ENCODE data around the gene CASP6.
"Not testable (repeated sequence)": the region's sequence is repeated elsewhere in the genome, so short reads cannot be mapped to it uniquely, and the experiment has no call there.

Gene CASP6

GRCh38 chr4:109690690-109691410 is 12.4 kb downstream of the CASP6 start:
- no peak overlapping the region for H3K4me3 ChIP-seq (ENCODE audit: low read depth, low read length)
- in situ Hi-C loops (cut with HindIII; ENCODE audit: low sequenced_read_pairs): no loop called here
- DNase-seq (ENCODE audit: low read depth, low spot score): no peak
- no peak for TF ChIP-seq CTCF (IDR thresholded peaks at IDR 0.05; ENCODE audit: low read depth, low read length)

GRCh38 chr4:109684727-109685126 is 18.5 kb downstream of the CASP6 start:
- no peak for DNase-seq (ENCODE audit: low read depth, low spot score)
- in situ Hi-C loops (cut with HindIII; ENCODE audit: low sequenced_read_pairs): no loop called here
- H3K4me3 ChIP-seq (ENCODE audit: low read depth, low read length): no peak overlapping the region
- TF ChIP-seq CTCF (IDR thresholded peaks at IDR 0.05; ENCODE audit: low read depth, low read length): no peak

- no peak for TF ChIP-seq CTCF (IDR thresholded peaks at IDR 0.05; ENCODE audit: low read depth, low read length)
- in situ Hi-C loops (cut with HindIII; ENCODE audit: low sequenced_read_pairs): no loop called here
- H3K4me3 ChIP-seq (ENCODE audit: low read depth, low read length): no peak overlapping the region
- no peak for DNase-seq (ENCODE audit: low read depth, low spot score)
Measured at GRCh38 chr4:109683621-109684253, 19.5 kb downstream of the CASP6 start.

- no peak for DNase-seq (ENCODE audit: low read depth, low spot score)
- no peak for TF ChIP-seq CTCF (IDR thresholded peaks at IDR 0.05; ENCODE audit: low read depth, low read length)
- H3K4me3 ChIP-seq (ENCODE audit: low read depth, low read length): no peak overlapping the region
- in situ Hi-C loops (cut with HindIII; ENCODE audit: low sequenced_read_pairs): no loop called here
Measured at GRCh38 chr4:109682875-109683274, 20.4 kb downstream of the CASP6 start.

- DNase-seq (ENCODE audit: low read depth, low spot score); in situ Hi-C loops (cut with HindIII; ENCODE audit: low sequenced_read_pairs); H3K4me3 ChIP-seq (ENCODE audit: low read depth, low read length): not testable (repeated sequence)
Measured at GRCh38 chr4:109678925-109679324, 24.3 kb downstream of the CASP6 start.

- H3K4me3 ChIP-seq (ENCODE audit: low read depth, low read length); in situ Hi-C loops (cut with HindIII; ENCODE audit: low sequenced_read_pairs); DNase-seq (ENCODE audit: low read depth, low spot score): not testable (repeated sequence)
Measured at GRCh38 chr4:109678472-109678871, 24.8 kb downstream of the CASP6 start.

GRCh38 chr4:109676886-109677285 is 26.4 kb downstream of the CASP6 start:
- H3K4me3 ChIP-seq (ENCODE audit: low read depth, low read length): no peak overlapping the region
- DNase-seq (ENCODE audit: low read depth, low spot score): no peak
- no peak for TF ChIP-seq CTCF (IDR thresholded peaks at IDR 0.05; ENCODE audit: low read depth, low read length)
- in situ Hi-C loops (cut with HindIII; ENCODE audit: low sequenced_read_pairs): no loop called here
